Pancreas (tissue), 10 donors: ENCODE data around the gene TNRC18. TPM values are rescaled to one million over a fixed set of nuclear protein-coding genes. Genes with fewer than 3 reads are reported as not detected.
A peak's percentile ranks its signal among the peaks of the same experiment; 100 is the strongest.
"Not testable (repeated sequence)": the region's sequence is repeated elsewhere in the genome, so short reads cannot be mapped to it uniquely, and the experiment has no call there.

Source experiments
- ATAC-seq, 4 donors: fragments of 200-7000 bp; cut with Tn5 transposase; one replicate each; pipeline versions ENCODE4 v1.8.0 to v1.9.1; 2020; ENCODE audit warnings: mild to moderate bottlenecking in 4 of 4, moderate library complexity in 4 of 4
- DNase-seq, 6 donors: peaks; one replicate each; pipeline ENCODE4 v3.0.0-alpha.2; 2020
- FAIRE-seq: peaks from 2 replicates; lab custom pipeline; 2012; peaks lifted over from hg19 to GRCh38; lab: Jason Lieb, UNC
- H3K27ac ChIP-seq, 4 donors: fragments of 200-600 bp; sonication (generic); 1 replicate in 3 of 4; 2 replicates in 1 of 4; pipeline versions ENCODE4 v1.5.0 to v1.8.0; 2020
- H3K27me3 ChIP-seq, 4 donors: fragments of 200-600 bp; one replicate each; pipeline ENCODE4 v1.8.0; 2021
- H3K36me3 ChIP-seq, 3 donors: fragments of 200-600 bp; sonication (generic) in 1 of 3; one replicate each; pipeline versions ENCODE4 v1.5.0 to v1.8.0; 2020 to 2021
- H3K4me1 ChIP-seq, 3 donors: fragments of 200-600 bp; one replicate each; pipeline ENCODE4 v1.8.0; 2021
- H3K4me3 ChIP-seq, 4 donors: fragments of 200-600 bp; sonication (generic) in 2 of 4; one replicate each; pipeline versions ENCODE4 v1.5.0 to v1.8.0; 2020 to 2021
- H3K9me3 ChIP-seq, 4 donors: fragments of 200-600 bp; one replicate each; pipeline ENCODE4 v1.8.0; 2021
- WGBS, 2 donors: extraction: QIAGEN DNeasy Blood & Tissue Kit; methylation state at CpG; one replicate each; pipeline ENCODE4 v1.1.7; 2013; 5-methylcytosine and 5-hydroxymethylcytosine counted together
- intact Hi-C, 3 donors: fragments of 100-400 bp; cut with DNase I; formaldehyde crosslinking; loops; one replicate each; pipeline versions ENCODE4 v1.11.1 to v1.14.2; 2022
- polyA plus RNA-seq, 2 donors: library from polyadenylated mRNA; stranded (reverse); fragments of 200-250 nt; gene quantifications; one replicate each; pipeline ENCODE4 v1.2.3, GENCODE V29; 2013
- total RNA-seq, 6 donors: library from RNA; stranded (reverse); fragmentation: NEBNext Ultra II Directional in 4 of 6; extraction: Animal tissue kit (Norgen Biotek cat#: 25700) in 4 of 6; gene quantifications; one replicate each; pipeline versions ENCODE4 v1.2.1 to v1.2.4, GENCODE V29; 2021 to 2023
- TF ChIP-seq, protein P1 (sequence below), 4 donors: fragments of 200-600 bp; sonication (generic) in 3 of 4; IDR thresholded peaks; one replicate each; pipeline versions ENCODE4 v1.5.0 to v1.8.0; 2021; ENCODE audit warnings: antibody characterized with exemption in 4 of 4
- donor health status: healthy with polysubstance abuse.
- donor health status: DM: no; HTN: no; CAD: no; lungs with moderate emphysema.
- donor health status: DM: no; HTN: no; CAD: no.
- donor health status: control.
- donor health status: control.
- donor health status: Bipolar disorder and iron deficiency.
- donor health status: DM: yes; HTN: yes; CAD: no.
- donor health status: DM: no; HTN: no; CAD: no.
- donor health status: DM: no; HTN: no; CAD: no.
- donor health status: DM: yes; HTN: yes; CAD: no.

Gene TNRC18, protein sequence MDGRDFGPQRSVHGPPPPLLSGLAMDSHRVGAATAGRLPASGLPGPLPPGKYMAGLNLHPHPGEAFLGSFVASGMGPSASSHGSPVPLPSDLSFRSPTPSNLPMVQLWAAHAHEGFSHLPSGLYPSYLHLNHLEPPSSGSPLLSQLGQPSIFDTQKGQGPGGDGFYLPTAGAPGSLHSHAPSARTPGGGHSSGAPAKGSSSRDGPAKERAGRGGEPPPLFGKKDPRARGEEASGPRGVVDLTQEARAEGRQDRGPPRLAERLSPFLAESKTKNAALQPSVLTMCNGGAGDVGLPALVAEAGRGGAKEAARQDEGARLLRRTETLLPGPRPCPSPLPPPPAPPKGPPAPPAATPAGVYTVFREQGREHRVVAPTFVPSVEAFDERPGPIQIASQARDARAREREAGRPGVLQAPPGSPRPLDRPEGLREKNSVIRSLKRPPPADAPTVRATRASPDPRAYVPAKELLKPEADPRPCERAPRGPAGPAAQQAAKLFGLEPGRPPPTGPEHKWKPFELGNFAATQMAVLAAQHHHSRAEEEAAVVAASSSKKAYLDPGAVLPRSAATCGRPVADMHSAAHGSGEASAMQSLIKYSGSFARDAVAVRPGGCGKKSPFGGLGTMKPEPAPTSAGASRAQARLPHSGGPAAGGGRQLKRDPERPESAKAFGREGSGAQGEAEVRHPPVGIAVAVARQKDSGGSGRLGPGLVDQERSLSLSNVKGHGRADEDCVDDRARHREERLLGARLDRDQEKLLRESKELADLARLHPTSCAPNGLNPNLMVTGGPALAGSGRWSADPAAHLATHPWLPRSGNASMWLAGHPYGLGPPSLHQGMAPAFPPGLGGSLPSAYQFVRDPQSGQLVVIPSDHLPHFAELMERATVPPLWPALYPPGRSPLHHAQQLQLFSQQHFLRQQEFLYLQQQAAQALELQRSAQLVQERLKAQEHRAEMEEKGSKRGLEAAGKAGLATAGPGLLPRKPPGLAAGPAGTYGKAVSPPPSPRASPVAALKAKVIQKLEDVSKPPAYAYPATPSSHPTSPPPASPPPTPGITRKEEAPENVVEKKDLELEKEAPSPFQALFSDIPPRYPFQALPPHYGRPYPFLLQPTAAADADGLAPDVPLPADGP (N-terminal part only)
- 10 to 100 TPM; 32.3 to 47.0 (median 36.9) TPM for total RNA-seq
- 10 to 100 TPM; 30.1 to 80.6 TPM for polyA plus RNA-seq

GRCh38 chr7:5423306-5423975, at the start of gene TNRC18:
Gene TNRC18 (minus strand): TSS chr7:5423834. CDS start chr7:5421246, 2,588 bp downstream.
- Histone ChIP-seq H3K9me3 (no peaks in the 10 kb centered on the region), H3K36me3 (no peaks in the 10 kb centered on the region), H3K27me3 (no peaks in the 10 kb centered on the region), H3K27ac (peak within 1 kb of the TSS; percentile 94 to 100 (median 98)), H3K4me1 (peaks cover under 1 to 5% (median 4%) of the 10 kb centered on the region in 3 donors), H3K4me3 (peak within 1 kb of the TSS; percentile 69 to 95 (median 94))
- DNase-seq, result peak in 4 of 6 donors; percentile 63 to 82 (median 74)
- TF ChIP-seq, protein P1, sequence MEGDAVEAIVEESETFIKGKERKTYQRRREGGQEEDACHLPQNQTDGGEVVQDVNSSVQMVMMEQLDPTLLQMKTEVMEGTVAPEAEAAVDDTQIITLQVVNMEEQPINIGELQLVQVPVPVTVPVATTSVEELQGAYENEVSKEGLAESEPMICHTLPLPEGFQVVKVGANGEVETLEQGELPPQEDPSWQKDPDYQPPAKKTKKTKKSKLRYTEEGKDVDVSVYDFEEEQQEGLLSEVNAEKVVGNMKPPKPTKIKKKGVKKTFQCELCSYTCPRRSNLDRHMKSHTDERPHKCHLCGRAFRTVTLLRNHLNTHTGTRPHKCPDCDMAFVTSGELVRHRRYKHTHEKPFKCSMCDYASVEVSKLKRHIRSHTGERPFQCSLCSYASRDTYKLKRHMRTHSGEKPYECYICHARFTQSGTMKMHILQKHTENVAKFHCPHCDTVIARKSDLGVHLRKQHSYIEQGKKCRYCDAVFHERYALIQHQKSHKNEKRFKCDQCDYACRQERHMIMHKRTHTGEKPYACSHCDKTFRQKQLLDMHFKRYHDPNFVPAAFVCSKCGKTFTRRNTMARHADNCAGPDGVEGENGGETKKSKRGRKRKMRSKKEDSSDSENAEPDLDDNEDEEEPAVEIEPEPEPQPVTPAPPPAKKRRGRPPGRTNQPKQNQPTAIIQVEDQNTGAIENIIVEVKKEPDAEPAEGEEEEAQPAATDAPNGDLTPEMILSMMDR (IDR thresholded peaks at IDR 0.05), result no peak
- intact Hi-C loops, result no loop called here
- ATAC-seq, result peak in 1 of 4 donors; percentile 26
- no peak for FAIRE-seq
- WGBS, 2 donors, result 0 to 1% methylated on average over 23 to 67 of the region's 67 CpGs

DNA sequence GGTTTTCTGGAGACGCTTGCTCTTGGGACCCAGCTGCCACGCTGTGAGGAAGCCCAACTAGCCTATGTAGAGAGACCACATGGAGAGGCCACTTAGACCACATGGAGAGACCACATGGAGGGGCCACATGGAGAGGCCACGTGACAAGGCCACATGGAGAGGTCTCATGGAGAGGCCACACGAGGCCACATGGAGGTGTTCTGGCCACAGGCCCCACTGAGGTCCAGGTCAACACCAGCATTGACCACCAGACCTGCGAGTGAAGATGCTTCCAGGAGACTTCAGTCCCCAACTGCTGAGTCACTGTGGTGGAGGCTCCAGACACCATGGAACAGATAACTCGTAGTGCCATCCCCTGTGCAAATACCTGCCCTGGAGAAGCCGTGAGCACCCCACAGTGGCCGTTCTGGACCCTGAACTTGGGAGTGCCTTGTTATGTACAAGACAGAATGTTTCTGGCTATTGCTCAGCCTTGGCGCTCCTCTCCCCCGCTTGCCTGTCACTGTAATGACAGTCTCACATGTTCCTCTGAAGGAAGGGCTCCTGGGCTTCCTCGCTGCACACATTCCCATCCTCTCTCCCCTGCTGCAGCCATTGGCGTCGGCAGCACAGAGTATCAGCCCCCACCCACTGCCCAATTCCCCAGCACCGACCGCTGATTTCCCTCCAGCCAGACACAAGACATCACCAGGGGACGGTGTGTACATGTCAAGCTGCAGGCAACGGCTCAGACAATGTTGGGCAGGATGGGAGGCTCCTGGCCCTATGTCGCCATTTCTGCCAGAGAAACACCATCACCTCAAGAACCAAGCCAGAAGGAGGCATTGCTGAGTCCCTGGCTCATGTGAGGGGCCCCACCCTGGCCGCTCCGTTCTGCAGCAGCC, 49.0 kb upstream of the TNRC18 start:
- Histone ChIP-seq H3K36me3 (no peaks in the 10 kb centered on the region), H3K4me3 (no peak overlapping the region), H3K9me3 (no peaks in the 10 kb centered on the region), H3K27me3 (no peaks in the 10 kb centered on the region), H3K27ac (no peak overlapping the region), H3K4me1 (no peaks in the 10 kb centered on the region)
- intact Hi-C loops, result no loop called here
- FAIRE-seq, result no peak
- DNase-seq, result no peak
- no peak for ATAC-seq
- TF ChIP-seq, protein P1 (IDR thresholded peaks at IDR 0.05), result no peak
- WGBS, 2 donors, result 97 to 98% methylated on average over 20 of the region's 20 CpGs

DNA sequence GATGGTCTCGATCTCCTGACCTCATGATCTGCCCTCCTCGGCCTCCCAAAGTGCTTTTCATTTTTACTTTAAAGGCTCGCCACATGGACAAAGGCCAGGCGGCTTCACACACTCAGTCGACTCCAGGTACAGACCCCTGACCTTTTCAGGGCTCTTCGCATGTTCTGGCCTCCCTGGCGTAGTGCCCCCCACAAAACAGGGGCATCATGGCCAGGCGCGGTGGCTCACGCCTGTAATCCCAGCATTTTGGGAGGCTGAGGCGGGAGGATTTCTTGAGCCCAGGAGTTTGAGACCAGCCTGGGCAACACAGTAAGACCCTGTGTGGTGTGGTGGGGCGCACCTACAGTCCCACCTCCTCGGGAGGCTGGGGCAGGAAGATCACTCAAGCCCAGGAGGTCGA, 48.0 kb upstream of the TNRC18 start:
- H3K27me3 ChIP-seq, H3K27ac ChIP-seq, DNase-seq, H3K36me3 ChIP-seq, H3K4me1 ChIP-seq, H3K9me3 ChIP-seq, ATAC-seq, H3K4me3 ChIP-seq, FAIRE-seq, intact Hi-C loops: not testable (repeated sequence)
- WGBS, 2 donors, result 89 to 95% methylated on average over 14 of the region's 14 CpGs

- Histone ChIP-seq H3K27me3 (no peaks in the 10 kb centered on the region), H3K4me3 (no peak overlapping the region), H3K4me1 (no peaks in the 10 kb centered on the region), H3K36me3 (no peaks in the 10 kb centered on the region), H3K27ac (no peak overlapping the region), H3K9me3 (no peaks in the 10 kb centered on the region)
- WGBS, 2 donors, result 80 to 82% methylated on average over 21 to 22 of the region's 22 CpGs
- DNase-seq (no peak), FAIRE-seq (no peak), ATAC-seq (peak in 1 of 4 donors; percentile 25)
- intact Hi-C loops, result no loop called here
- TF ChIP-seq, protein P1 (IDR thresholded peaks at IDR 0.05), result no peak
These were observed 47.2 kb upstream of the TNRC18 start for GRCh38 chr7:5470816-5471215.
